MM.1S (cell line): ENCODE data around the gene RAB14.

ENCODE experiments used
- EZH2 ChIP-seq: fragments of 300-600 bp; sonication (generic); optimal IDR thresholded peaks from 2 replicates; pipeline ENCODE3; 2017; ENCODE audit warnings: low read depth, mild to moderate bottlenecking, antibody characterized with exemption, low read length, mixed read lengths
- EZH2phosphoT487 ChIP-seq: fragments of 300-600 bp; sonication (generic); IDR thresholded peaks from 2 replicates; pipeline ENCODE4 v1.6.1; 2018; ENCODE audit warnings: antibody characterized with exemption, low read length
- TF ChIP-seq, protein P1 (sequence below): fragments of 300-600 bp; sonication (generic); IDR thresholded peaks from 2 replicates; pipeline ENCODE4 v1.5.1; 2016; ENCODE audit warnings: antibody characterized with exemption, low read length, mixed read lengths

GRCh38 chr9:121201045-121201737 is 478 bp downstream of the RAB14 start:
- TF ChIP-seq, protein P1, sequence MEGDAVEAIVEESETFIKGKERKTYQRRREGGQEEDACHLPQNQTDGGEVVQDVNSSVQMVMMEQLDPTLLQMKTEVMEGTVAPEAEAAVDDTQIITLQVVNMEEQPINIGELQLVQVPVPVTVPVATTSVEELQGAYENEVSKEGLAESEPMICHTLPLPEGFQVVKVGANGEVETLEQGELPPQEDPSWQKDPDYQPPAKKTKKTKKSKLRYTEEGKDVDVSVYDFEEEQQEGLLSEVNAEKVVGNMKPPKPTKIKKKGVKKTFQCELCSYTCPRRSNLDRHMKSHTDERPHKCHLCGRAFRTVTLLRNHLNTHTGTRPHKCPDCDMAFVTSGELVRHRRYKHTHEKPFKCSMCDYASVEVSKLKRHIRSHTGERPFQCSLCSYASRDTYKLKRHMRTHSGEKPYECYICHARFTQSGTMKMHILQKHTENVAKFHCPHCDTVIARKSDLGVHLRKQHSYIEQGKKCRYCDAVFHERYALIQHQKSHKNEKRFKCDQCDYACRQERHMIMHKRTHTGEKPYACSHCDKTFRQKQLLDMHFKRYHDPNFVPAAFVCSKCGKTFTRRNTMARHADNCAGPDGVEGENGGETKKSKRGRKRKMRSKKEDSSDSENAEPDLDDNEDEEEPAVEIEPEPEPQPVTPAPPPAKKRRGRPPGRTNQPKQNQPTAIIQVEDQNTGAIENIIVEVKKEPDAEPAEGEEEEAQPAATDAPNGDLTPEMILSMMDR, result no peak
- TF ChIP-seq EZH2, result no peak
- no peak for TF ChIP-seq EZH2phosphoT487
